SK-N-SH (cell line): ENCODE data around the gene GBP7. TPM values are rescaled to one million over a fixed set of nuclear protein-coding genes. Genes with fewer than 3 reads are reported as not detected.

Source experiments
- CTCF ChIA-PET: fragments of 300-600, 350-600 bp; formaldehyde crosslinking; extraction: SDS; loops from one replicate; lab custom pipeline; 2021; lab: Yijun Ruan, JAX
- POLR2A ChIA-PET: fragments of 350-600 bp; sonication (Branson Sonifier 250); formaldehyde crosslinking; extraction: SDS; loops from one replicate; lab custom pipeline; 2020; ENCODE audit warnings: antibody characterized with exemption, inconsistent platforms; lab: Yijun Ruan, JAX
- DNase-seq: peaks from one replicate; pipeline ENCODE4 v3.0.0; 2012
- H2AFZ ChIP-seq: fragments of 200-600 bp; sonication (generic); 2 replicates; pipeline ENCODE4 v1.8.1; 2016; ENCODE audit warnings: antibody characterized with exemption, mild to moderate bottlenecking, low read depth
- H3F3A ChIP-seq: fragments of 200-600 bp; sonication (generic); replicated peaks from 2 replicates; pipeline ENCODE3; 2016; ENCODE audit warnings: antibody characterized with exemption, mild to moderate bottlenecking; ENCODE audit not compliant: insufficient read depth
- H3K27ac ChIP-seq, 2 experiments: fragments of 200-500 bp in 1 of 2; fragments of 200-600 bp in 1 of 2; sonication (Bioruptor generic) in 1 of 2; sonication (generic), shearing (Covaris generic) in 1 of 2; 2 replicates each; pipeline versions ENCODE4 v1.5.1 to v1.6.1; 2014 to 2016; ENCODE audit warnings: low read depth in 2 of 2, inconsistent platforms in 1 of 2, low read length in 1 of 2, mild to moderate bottlenecking in 1 of 2, mixed read lengths in 1 of 2
- H3K27me3 ChIP-seq: fragments of 200-600 bp; sonication (generic), shearing (Covaris generic); 2 replicates; pipeline ENCODE4 v1.6.1; 2016; ENCODE audit warnings: mixed run types; ENCODE audit not compliant: insufficient read depth
- H3K36me3 ChIP-seq, 2 experiments: fragments of 200-500 bp in 1 of 2; fragments of 200-600 bp in 1 of 2; sonication (Bioruptor generic) in 1 of 2; sonication (generic) in 1 of 2; replicated peaks in 1 of 2; 2 replicates each; pipeline versions ENCODE3 to v1.5.1; 2014 to 2016; ENCODE audit warnings: low read length in 1 of 2, mild to moderate bottlenecking in 1 of 2; ENCODE audit not compliant: insufficient read depth in 2 of 2, control insufficient read depth in 1 of 2
- H3K4me1 ChIP-seq, 2 experiments: fragments of 200-500 bp in 1 of 2; fragments of 200-600 bp in 1 of 2; sonication (Bioruptor generic) in 1 of 2; sonication (generic), shearing (Covaris generic) in 1 of 2; 2 replicates each; pipeline versions ENCODE4 v1.5.1 to v1.6.1; 2014 to 2016; ENCODE audit warnings: low read depth in 1 of 2, low read length in 1 of 2, mixed run types in 1 of 2; ENCODE audit not compliant: insufficient read depth in 2 of 2, control insufficient read depth in 1 of 2
- H3K4me2 ChIP-seq: fragments of 200-600 bp; sonication (generic), shearing (Covaris generic); 2 replicates; pipeline ENCODE4 v1.6.1; 2017; ENCODE audit warnings: mixed run types
- H3K4me3 ChIP-seq, 2 experiments: fragments of 200-500 bp in 1 of 2; fragments of 200-600 bp in 1 of 2; sonication (Bioruptor generic) in 1 of 2; sonication (generic), shearing (Covaris generic) in 1 of 2; 2 replicates each; pipeline versions ENCODE4 v1.5.1 to v1.8.1; 2014 to 2016; ENCODE audit warnings: low read depth in 2 of 2, inconsistent platforms in 1 of 2, low read length in 1 of 2, mild to moderate bottlenecking in 1 of 2, mixed read lengths in 1 of 2, moderate library complexity in 1 of 2
- H3K79me2 ChIP-seq: fragments of 200-600 bp; sonication (generic); 2 replicates; pipeline ENCODE4 v1.8.1; 2017; ENCODE audit warnings: mild to moderate bottlenecking; ENCODE audit not compliant: insufficient read depth
- H3K9ac ChIP-seq: fragments of 200-600 bp; sonication (generic); 2 replicates; pipeline ENCODE4 v1.6.1; 2017; ENCODE audit warnings: mixed run types
- H3K9me2 ChIP-seq: fragments of 200-600 bp; sonication (generic); 2 replicates; pipeline ENCODE4 v1.6.1; 2017; ENCODE audit warnings: mixed run types
- H3K9me3 ChIP-seq: fragments of 200-600 bp; sonication (generic); 2 replicates; pipeline ENCODE4 v1.6.1; 2017; ENCODE audit warnings: mixed run types, mild to moderate bottlenecking, moderate library complexity
- H4K20me1 ChIP-seq: fragments of 200-600 bp; sonication (generic); 2 replicates; pipeline ENCODE4 v1.6.1; 2017; ENCODE audit warnings: mild to moderate bottlenecking, mixed run types; ENCODE audit not compliant: insufficient read depth
- CHD2 ChIP-seq: fragments of 150-350 bp; IDR thresholded peaks from 2 replicates; pipeline ENCODE4 v1.6.1; 2018; ENCODE audit warnings: low read length; ENCODE audit not compliant: partially characterized antibody
- CTCF ChIP-seq: fragments of 200-600 bp; sonication (generic); IDR thresholded peaks from 2 replicates; pipeline ENCODE4 v1.6.1; 2017; ENCODE audit warnings: antibody characterized with exemption, mild to moderate bottlenecking, moderate library complexity
- EZH2phosphoT487 ChIP-seq: fragments of 200-600 bp; sonication (generic); IDR thresholded peaks from 2 replicates; pipeline ENCODE4 v1.6.1; 2017; ENCODE audit warnings: low read depth, mixed run types, mild to moderate bottlenecking, antibody characterized with exemption, moderate library complexity, borderline replicate concordance
- FOSL2 ChIP-seq: IDR thresholded peaks from 2 replicates; pipeline ENCODE4 v1.4.0; 2012; ENCODE audit warnings: low read depth, mild to moderate bottlenecking, moderate library complexity, borderline replicate concordance
- FOXJ3 ChIP-seq: sonication (generic); formaldehyde crosslinking; IDR thresholded peaks from 2 replicates; pipeline ENCODE4 v1.5.1; 2020; ENCODE audit warnings: mild to moderate bottlenecking, missing genetic modification reagents
- FOXM1 ChIP-seq: IDR thresholded peaks from 2 replicates; pipeline ENCODE4 v1.4.0; 2012; ENCODE audit warnings: low read depth, mild to moderate bottlenecking
- IRF3 ChIP-seq: fragments of 150-350 bp; IDR thresholded peaks from 2 replicates; pipeline ENCODE4 v1.6.1; 2016; ENCODE audit warnings: mild to moderate bottlenecking, low read depth, low read length
- JUND ChIP-seq: IDR thresholded peaks from 2 replicates; pipeline ENCODE4 v1.4.0; 2012
- MAX ChIP-seq: IDR thresholded peaks from 2 replicates; pipeline ENCODE4 v1.4.0; 2012; ENCODE audit warnings: low read depth
- MXI1 ChIP-seq: IDR thresholded peaks from 2 replicates; pipeline ENCODE4 v1.6.1; 2012; ENCODE audit warnings: mild to moderate bottlenecking, low read depth, low read length, improper control_type of control experiment
- PBX3 ChIP-seq: IDR thresholded peaks from 2 replicates; pipeline ENCODE4; 2012
- POLR2AphosphoS5 ChIP-seq: IDR thresholded peaks from 2 replicates; pipeline ENCODE4 v1.6.1; 2012; ENCODE audit warnings: low read depth, low read length
- SMC3 ChIP-seq: IDR thresholded peaks from 2 replicates; pipeline ENCODE4 v1.6.1; 2012; ENCODE audit warnings: low read depth, low read length, improper control_type of control experiment
- TAF1 ChIP-seq: IDR thresholded peaks from 2 replicates; pipeline ENCODE4 v1.6.1; 2012; ENCODE audit warnings: low read depth, mild to moderate bottlenecking, low read length, moderate library complexity, borderline replicate concordance
- USF1 ChIP-seq: IDR thresholded peaks from 2 replicates; pipeline ENCODE4 v1.4.0; 2012; ENCODE audit warnings: low read depth, borderline replicate concordance
- USF2 ChIP-seq: fragments of 150-350 bp; IDR thresholded peaks from 2 replicates; pipeline ENCODE4 v1.6.1; 2017; ENCODE audit warnings: antibody characterized with exemption, low read length, low read depth, borderline replicate concordance
- YY1 ChIP-seq: IDR thresholded peaks from 2 replicates; pipeline ENCODE4 v1.4.0; 2012; ENCODE audit warnings: low read depth, mild to moderate bottlenecking
- ZBTB33 ChIP-seq: IDR thresholded peaks from 2 replicates; pipeline ENCODE4 v1.4.0; 2012; ENCODE audit warnings: low read depth, borderline replicate concordance
- WGBS: methylation state at CpG from one replicate; pipeline ENCODE4 v1.1.6; 2017; ENCODE audit warnings: low lambda C conversion rate; 5-methylcytosine and 5-hydroxymethylcytosine counted together
- polyA plus RNA-seq, 3 experiments: library from polyadenylated mRNA; depleted of rRNA; stranded (reverse); fragments of >200 nt; gene quantifications; 2 replicates each; pipeline ENCODE4 v1.2.3, GENCODE V29; 2012

GBP7 gene
- polyA plus RNA-seq, 1 of the 3 experiments (the other 2 are of a cell fraction): not detected

- no peak overlapping the region for H3K9ac ChIP-seq
- no peaks in the 10 kb centered on the region for H4K20me1 ChIP-seq
- H3K27ac ChIP-seq: no peak overlapping the region
- H3K4me2 ChIP-seq: no peak overlapping the region
- TF ChIP-seq USF2 (no peak), MAX (no peak), CHD2 (no peak), SMC3 (no peak)
- H3F3A ChIP-seq: no peaks in the 10 kb centered on the region
- no peaks in the 10 kb centered on the region for H3K27me3 ChIP-seq
- POLR2A ChIA-PET: no interaction called here
- H2AFZ ChIP-seq: no peak overlapping the region
- no peaks in the 10 kb centered on the region for H3K4me1 ChIP-seq
- no peak for DNase-seq
- no peaks in the 10 kb centered on the region for H3K9me3 ChIP-seq
- no peak overlapping the region for H3K4me3 ChIP-seq
- CTCF ChIA-PET: no interaction called here
- no peaks in the 10 kb centered on the region for H3K79me2 ChIP-seq
- H3K9me2 ChIP-seq: no peaks in the 10 kb centered on the region
- H3K36me3 ChIP-seq: peaks cover 0 to 5% of the 10 kb centered on the region in 2 experiments
These were observed 73.8 kb downstream of the GBP7 start for GRCh38 chr1:89102021-89102420.

- Histone ChIP-seq H3K4me2 (no peak overlapping the region), H3K79me2 (no peaks in the 10 kb centered on the region), H4K20me1 (no peaks in the 10 kb centered on the region), H3K9me2 (no peaks in the 10 kb centered on the region), H3K27ac (no peak overlapping the region), H3K27me3 (no peaks in the 10 kb centered on the region), H3F3A (no peaks in the 10 kb centered on the region), H2AFZ (no peak overlapping the region), H3K4me3 (no peak overlapping the region), H3K4me1 (no peaks in the 10 kb centered on the region), H3K9me3 (no peaks in the 10 kb centered on the region; the same call in 1 of the 2 replicates), H3K9ac (no peak overlapping the region), H3K36me3 (no peaks in the 10 kb centered on the region)
- ChIA-PET CTCF (interaction anchor here (3.0 kb wide), 1 partner anchor 15 kb away, joined by 9 read pairs; no protein-coding TSS in a partner anchor), POLR2A (no interaction called here)
- 67% methylated on average over 3 of the region's 3 CpGs for WGBS
- TF ChIP-seq FOXJ3 (no peak), EZH2phosphoT487 (no peak), MXI1 (no peak), TAF1 (no peak), USF1 (no peak), JUND (no peak), CTCF (no peak), PBX3 (no peak), ZBTB33 (no peak), YY1 (no peak), FOXM1 (no peak), IRF3 (no peak), FOSL2 (no peak), POLR2AphosphoS5 (no peak)
- DNase-seq: no peak
These were observed 75.4 kb downstream of the GBP7 start for GRCh38 chr1:89100412-89100811.
